ENCODE results near the gene SPATA18.
"Not testable (repeated sequence)": the region's sequence is repeated elsewhere in the genome, so short reads cannot be mapped to it uniquely, and the experiment has no call there.

The SPATA18 gene

DNA sequence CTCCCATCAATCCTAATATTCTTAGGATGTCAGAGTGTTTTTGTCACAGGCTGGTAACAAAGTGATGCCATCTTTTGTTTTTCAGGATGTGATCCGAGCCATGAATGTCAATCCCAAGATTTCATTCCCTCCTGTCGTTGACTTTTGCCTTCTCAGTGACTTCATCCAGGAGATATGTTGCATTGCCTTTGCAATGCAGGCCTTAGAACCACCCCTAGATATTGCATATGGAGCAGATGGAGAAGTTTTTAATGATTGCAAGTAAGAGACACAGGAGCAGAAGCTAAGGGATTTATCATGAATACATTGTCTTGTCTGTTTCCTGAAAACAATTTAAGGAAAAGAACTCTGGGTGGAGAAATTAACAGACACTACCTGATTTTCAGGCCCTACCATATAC is 28.6 kb downstream of the SPATA18 start:
- H3K9me3 Mint-ChIP-seq: no peaks in the 10 kb centered on the region
- peaks cover 47% of the 10 kb centered on the region for H3K27me3 Mint-ChIP-seq
- H3K4me1 Mint-ChIP-seq (ENCODE audit: low read depth): no peaks in the 10 kb centered on the region
- DNase-seq: no peak
- no peak overlapping the region for H3K4me3 Mint-ChIP-seq
- H3K36me3 Mint-ChIP-seq (ENCODE audit: low read depth): no peaks in the 10 kb centered on the region
- H3K27ac Mint-ChIP-seq: no peak overlapping the region

- Mint-ChIP-seq H3K27ac (no peak overlapping the region), H3K9me3 (no peaks in the 10 kb centered on the region), H3K27me3 (peaks cover 35% of the 10 kb centered on the region), H3K4me3 (no peak overlapping the region), H3K4me1 (ENCODE audit: low read depth) (no peaks in the 10 kb centered on the region), H3K36me3 (ENCODE audit: low read depth) (no peaks in the 10 kb centered on the region)
- no peak for DNase-seq
Measured at GRCh38 chr4:52081216-52081615, 30.1 kb downstream of the SPATA18 start.

DNA sequence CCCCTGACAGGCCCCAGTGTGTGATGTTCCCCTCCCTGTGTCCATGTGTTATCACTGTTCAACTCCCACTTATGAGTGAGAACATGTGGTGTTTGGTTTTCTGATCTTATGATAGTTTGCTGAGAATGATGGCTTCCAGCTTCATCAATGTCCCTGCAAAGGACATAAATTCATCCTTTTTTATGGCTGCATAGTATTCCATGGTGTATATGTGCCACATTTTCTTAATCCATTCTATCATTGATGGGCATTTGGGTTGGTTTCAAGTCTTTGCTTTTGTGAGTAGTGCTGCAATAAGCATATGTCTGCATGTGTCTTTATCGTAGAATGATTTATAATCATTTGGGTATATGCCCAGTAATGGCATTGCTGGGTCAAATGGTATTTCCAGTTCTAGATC is 35.3 kb downstream of the SPATA18 start:
- not testable (repeated sequence) for H3K36me3 Mint-ChIP-seq (ENCODE audit: low read depth); H3K9me3 Mint-ChIP-seq; H3K4me3 Mint-ChIP-seq

GRCh38 chr4:52091801-52092200 is 40.7 kb downstream of the SPATA18 start:
- Mint-ChIP-seq H3K27me3 (peaks cover 4% of the 10 kb centered on the region), H3K4me3 (no peak overlapping the region), H3K4me1 (ENCODE audit: low read depth) (no peaks in the 10 kb centered on the region), H3K36me3 (ENCODE audit: low read depth) (no peaks in the 10 kb centered on the region), H3K9me3 (no peaks in the 10 kb centered on the region), H3K27ac (no peak overlapping the region)
- DNase-seq: no peak

More for the DNA sequence above, 35.3 kb downstream of the SPATA18 start:
- peaks cover 11% of the 10 kb centered on the region for H3K27me3 Mint-ChIP-seq
- H3K4me1 Mint-ChIP-seq (ENCODE audit: low read depth); DNase-seq; H3K27ac Mint-ChIP-seq: not testable (repeated sequence)

- Mint-ChIP-seq H3K4me1 (ENCODE audit: low read depth) (no peaks in the 10 kb centered on the region), H3K27ac (no peak overlapping the region)
Measured at GRCh38 chr4:52093466-52093865, 42.4 kb downstream of the SPATA18 start.

DNA sequence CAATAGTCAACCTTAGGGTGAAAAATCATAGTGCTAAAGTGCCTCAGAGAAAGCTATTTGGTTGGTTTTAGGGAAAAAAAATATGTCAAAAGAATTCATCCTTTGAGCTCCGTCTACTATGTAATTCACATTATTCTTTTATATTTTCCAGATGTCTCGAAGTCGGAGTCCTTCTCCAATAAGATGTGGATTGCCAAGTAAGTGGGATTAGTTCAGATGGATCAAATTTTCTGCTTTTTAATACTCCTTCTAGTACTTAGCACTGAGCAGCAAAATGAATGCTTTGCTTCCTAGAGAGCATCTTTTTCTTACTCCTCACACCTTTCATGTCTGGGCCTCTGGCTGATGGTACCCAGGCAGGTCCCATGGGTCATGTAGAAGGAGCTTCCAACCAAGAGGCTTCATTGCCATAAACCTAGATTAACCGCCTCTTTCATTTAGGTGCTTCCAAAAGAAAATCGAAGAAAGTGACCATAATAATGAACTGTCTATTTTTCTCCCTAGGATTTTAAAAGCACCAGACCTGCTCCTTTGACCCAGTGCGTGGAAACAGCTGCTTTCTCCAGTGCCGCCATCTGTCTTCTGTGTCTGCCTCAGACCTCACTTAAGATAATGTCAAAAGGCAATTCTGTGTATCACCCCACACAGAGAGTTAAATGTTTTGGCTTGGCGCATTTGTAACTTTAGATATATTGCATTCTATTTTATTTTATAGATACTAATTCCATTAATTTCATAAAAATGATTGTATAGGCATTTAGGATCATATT is 43.5 kb downstream of the SPATA18 start:
- H3K4me3 Mint-ChIP-seq: no peak overlapping the region

More at GRCh38 chr4:52093466-52093865, 42.4 kb downstream of the SPATA18 start:
- H3K9me3 Mint-ChIP-seq: no peaks in the 10 kb centered on the region
- H3K4me3 Mint-ChIP-seq: no peak overlapping the region
- H3K36me3 Mint-ChIP-seq (ENCODE audit: low read depth): no peaks in the 10 kb centered on the region
- H3K27me3 Mint-ChIP-seq: peaks cover 4% of the 10 kb centered on the region
- no peak for DNase-seq

GRCh38 chr4:52095374-52095773 is 44.3 kb downstream of the SPATA18 start:
- DNase-seq: no peak
- Mint-ChIP-seq H3K36me3 (ENCODE audit: low read depth) (no peaks in the 10 kb centered on the region), H3K4me3 (no peak overlapping the region), H3K4me1 (ENCODE audit: low read depth) (no peaks in the 10 kb centered on the region), H3K27me3 (peaks cover 4% of the 10 kb centered on the region), H3K27ac (no peak overlapping the region), H3K9me3 (no peaks in the 10 kb centered on the region)

More for the DNA sequence above, 43.5 kb downstream of the SPATA18 start:
- no peaks in the 10 kb centered on the region for H3K36me3 Mint-ChIP-seq (ENCODE audit: low read depth)
- H3K4me1 Mint-ChIP-seq (ENCODE audit: low read depth): no peaks in the 10 kb centered on the region
- no peak overlapping the region for H3K27ac Mint-ChIP-seq
- no peaks in the 10 kb centered on the region for H3K9me3 Mint-ChIP-seq
- H3K27me3 Mint-ChIP-seq: peaks cover 4% of the 10 kb centered on the region
- DNase-seq: no peak

- peaks cover 4% of the 10 kb centered on the region for H3K27me3 Mint-ChIP-seq
- H3K36me3 Mint-ChIP-seq (ENCODE audit: low read depth): no peaks in the 10 kb centered on the region
- H3K4me1 Mint-ChIP-seq (ENCODE audit: low read depth): no peaks in the 10 kb centered on the region
- H3K9me3 Mint-ChIP-seq: no peaks in the 10 kb centered on the region
- H3K4me3 Mint-ChIP-seq: no peak overlapping the region
- no peak for DNase-seq
- H3K27ac Mint-ChIP-seq: no peak overlapping the region
Measured at GRCh38 chr4:52096048-52096447, 44.9 kb downstream of the SPATA18 start.

DNA sequence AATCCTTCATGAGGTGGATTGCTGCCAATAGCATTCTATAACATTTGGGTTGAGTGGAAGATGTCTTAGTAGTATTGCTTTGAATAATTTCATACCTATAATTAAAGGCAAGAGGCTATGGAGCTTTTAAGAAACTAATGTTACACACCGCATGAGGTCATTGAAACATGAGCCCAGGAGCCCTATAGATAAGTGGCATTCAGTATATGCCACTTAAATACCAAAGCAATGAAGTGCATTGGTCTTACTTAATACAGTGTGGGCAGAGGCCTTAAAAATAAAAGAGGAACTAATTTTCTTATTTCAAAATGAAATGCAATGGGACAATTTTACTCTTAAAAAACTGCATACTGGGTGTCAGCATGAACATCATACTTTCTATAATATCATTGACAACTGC is 47.5 kb downstream of the SPATA18 start:
- no peak overlapping the region for H3K27ac Mint-ChIP-seq
- H3K27me3 Mint-ChIP-seq: no peaks in the 10 kb centered on the region
- DNase-seq: no peak
- no peaks in the 10 kb centered on the region for H3K9me3 Mint-ChIP-seq
- no peaks in the 10 kb centered on the region for H3K4me1 Mint-ChIP-seq (ENCODE audit: low read depth)
- H3K4me3 Mint-ChIP-seq: no peak overlapping the region
- H3K36me3 Mint-ChIP-seq (ENCODE audit: low read depth): no peaks in the 10 kb centered on the region

DNA sequence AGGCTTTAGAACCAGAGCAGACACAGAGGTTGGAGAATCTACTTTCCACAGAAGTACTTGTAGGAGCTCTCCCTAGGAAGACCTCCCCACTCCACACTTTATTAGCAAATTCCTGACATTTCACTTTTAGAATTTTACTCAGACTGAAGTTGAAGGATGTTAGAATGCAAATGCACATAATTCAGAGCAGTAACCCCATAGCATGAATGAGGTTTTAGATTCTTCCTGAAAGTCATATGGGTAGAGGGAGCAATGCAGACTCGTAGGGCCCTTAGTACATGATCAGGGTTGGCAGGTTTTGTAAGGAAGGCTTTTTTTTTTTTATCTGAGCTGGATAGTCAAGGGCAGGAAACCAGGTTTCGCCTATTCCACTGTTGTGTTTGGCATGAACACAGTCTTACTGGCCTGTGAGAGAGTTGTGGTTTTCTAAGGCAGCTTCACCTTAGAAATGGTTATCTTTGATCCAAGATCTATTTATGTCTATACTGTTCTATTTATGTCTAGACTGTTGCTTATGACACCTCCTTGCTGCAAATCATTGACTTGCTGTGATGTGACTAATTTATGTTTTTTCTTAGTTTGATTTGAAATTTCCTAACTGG is 48.9 kb downstream of the SPATA18 start:
- Mint-ChIP-seq H3K27ac (no peak overlapping the region), H3K4me1 (ENCODE audit: low read depth) (no peaks in the 10 kb centered on the region), H3K9me3 (no peaks in the 10 kb centered on the region), H3K4me3 (no peak overlapping the region), H3K27me3 (no peaks in the 10 kb centered on the region), H3K36me3 (ENCODE audit: low read depth) (no peaks in the 10 kb centered on the region)
- no peak for DNase-seq

DNA sequence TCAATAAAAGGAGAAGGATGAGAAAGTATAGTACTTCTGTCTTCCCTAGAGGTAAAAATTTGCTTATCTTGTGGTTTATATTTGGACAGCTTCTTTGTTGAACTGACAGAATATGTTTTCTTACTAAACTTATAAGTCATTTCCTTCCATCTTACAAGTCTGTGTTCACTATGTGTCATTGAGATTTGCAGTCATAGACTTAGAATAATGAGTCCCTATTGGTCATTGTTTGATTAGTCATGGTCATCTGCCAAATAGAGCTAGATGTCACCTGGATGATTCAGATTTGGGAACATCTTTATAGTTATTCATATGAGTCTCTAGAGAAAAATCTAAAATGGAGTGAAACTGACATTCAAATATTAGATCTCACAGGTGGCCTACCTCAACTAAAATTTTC is 51.5 kb downstream of the SPATA18 start:
- Mint-ChIP-seq H3K36me3 (ENCODE audit: low read depth) (no peaks in the 10 kb centered on the region), H3K4me3 (no peak overlapping the region), H3K9me3 (no peaks in the 10 kb centered on the region), H3K27ac (no peak overlapping the region), H3K4me1 (ENCODE audit: low read depth) (no peaks in the 10 kb centered on the region), H3K27me3 (no peaks in the 10 kb centered on the region)
- no peak for DNase-seq

DNA sequence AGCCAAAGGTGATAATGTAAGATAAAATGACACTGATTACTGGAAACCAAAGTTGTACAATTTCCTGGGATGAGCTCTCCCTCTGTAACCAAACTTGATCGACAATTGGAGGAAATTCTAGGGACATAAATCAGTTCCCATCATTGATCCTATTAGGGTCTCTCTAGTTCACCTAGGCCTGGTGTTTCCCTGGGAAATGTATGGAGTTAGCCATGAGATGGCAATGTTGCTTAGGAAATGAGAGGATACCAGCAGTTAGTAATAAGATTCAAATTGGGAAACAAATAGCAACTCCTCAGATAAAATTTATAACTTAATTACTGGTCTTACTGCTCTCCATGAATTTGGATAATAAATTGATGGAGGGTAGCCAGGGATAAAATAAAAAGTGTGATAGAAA is 52.2 kb downstream of the SPATA18 start:
- DNase-seq: no peak
- Mint-ChIP-seq H3K36me3 (ENCODE audit: low read depth) (no peaks in the 10 kb centered on the region), H3K27ac (no peak overlapping the region), H3K9me3 (no peaks in the 10 kb centered on the region), H3K4me1 (ENCODE audit: low read depth) (no peaks in the 10 kb centered on the region), H3K4me3 (no peak overlapping the region), H3K27me3 (no peaks in the 10 kb centered on the region)

GRCh38 chr4:52105276-52105675 is 54.2 kb downstream of the SPATA18 start:
- Mint-ChIP-seq H3K9me3 (no peaks in the 10 kb centered on the region), H3K4me3 (no peak overlapping the region), H3K4me1 (ENCODE audit: low read depth) (no peaks in the 10 kb centered on the region), H3K27me3 (peaks cover 3% of the 10 kb centered on the region), H3K27ac (no peak overlapping the region), H3K36me3 (ENCODE audit: low read depth) (no peaks in the 10 kb centered on the region)
- DNase-seq: no peak

- no peak for DNase-seq
- Mint-ChIP-seq H3K4me3 (no peak overlapping the region), H3K27me3 (peaks cover 3% of the 10 kb centered on the region), H3K9me3 (no peaks in the 10 kb centered on the region), H3K4me1 (ENCODE audit: low read depth) (no peaks in the 10 kb centered on the region), H3K27ac (no peak overlapping the region), H3K36me3 (ENCODE audit: low read depth) (no peaks in the 10 kb centered on the region)
Measured at GRCh38 chr4:52106191-52106590, 55.1 kb downstream of the SPATA18 start.

DNA sequence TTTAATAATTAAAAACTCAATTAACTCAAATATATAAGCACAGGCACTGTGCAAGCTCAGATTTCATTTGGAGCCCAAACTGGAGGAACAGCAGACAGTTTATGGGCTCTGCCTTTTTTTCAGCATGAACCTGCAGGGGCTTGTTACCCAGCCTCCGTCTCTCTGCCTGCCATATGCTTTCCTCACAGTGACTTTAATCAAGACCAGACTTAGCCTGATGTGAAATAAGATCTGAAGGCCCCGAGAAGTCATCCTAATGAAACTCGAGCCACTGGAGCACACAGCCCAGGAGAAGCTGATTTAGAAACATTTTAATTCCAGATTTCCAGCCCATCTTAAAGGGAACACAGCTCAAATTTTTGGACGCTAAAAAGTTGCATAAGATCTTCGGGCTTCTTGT is 55.6 kb downstream of the SPATA18 start:
- Mint-ChIP-seq H3K27me3 (peaks cover 6% of the 10 kb centered on the region), H3K9me3 (no peaks in the 10 kb centered on the region), H3K36me3 (ENCODE audit: low read depth) (no peaks in the 10 kb centered on the region), H3K4me3 (no peak overlapping the region), H3K27ac (no peak overlapping the region), H3K4me1 (ENCODE audit: low read depth) (no peaks in the 10 kb centered on the region)
- no peak for DNase-seq
